Measurements from ENCODE around the gene ZNF524.
A peak's percentile ranks its signal among the peaks of the same experiment; 100 is the strongest.

The ZNF524 gene, protein sequence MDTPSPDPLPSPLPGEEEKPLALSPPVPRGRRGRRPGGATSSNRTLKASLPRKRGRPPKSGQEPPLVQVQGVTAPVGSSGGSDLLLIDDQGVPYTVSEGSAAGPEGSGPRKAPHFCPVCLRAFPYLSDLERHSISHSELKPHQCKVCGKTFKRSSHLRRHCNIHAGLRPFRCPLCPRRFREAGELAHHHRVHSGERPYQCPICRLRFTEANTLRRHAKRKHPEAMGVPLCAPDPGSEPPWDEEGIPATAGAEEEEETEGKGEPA

DNA sequence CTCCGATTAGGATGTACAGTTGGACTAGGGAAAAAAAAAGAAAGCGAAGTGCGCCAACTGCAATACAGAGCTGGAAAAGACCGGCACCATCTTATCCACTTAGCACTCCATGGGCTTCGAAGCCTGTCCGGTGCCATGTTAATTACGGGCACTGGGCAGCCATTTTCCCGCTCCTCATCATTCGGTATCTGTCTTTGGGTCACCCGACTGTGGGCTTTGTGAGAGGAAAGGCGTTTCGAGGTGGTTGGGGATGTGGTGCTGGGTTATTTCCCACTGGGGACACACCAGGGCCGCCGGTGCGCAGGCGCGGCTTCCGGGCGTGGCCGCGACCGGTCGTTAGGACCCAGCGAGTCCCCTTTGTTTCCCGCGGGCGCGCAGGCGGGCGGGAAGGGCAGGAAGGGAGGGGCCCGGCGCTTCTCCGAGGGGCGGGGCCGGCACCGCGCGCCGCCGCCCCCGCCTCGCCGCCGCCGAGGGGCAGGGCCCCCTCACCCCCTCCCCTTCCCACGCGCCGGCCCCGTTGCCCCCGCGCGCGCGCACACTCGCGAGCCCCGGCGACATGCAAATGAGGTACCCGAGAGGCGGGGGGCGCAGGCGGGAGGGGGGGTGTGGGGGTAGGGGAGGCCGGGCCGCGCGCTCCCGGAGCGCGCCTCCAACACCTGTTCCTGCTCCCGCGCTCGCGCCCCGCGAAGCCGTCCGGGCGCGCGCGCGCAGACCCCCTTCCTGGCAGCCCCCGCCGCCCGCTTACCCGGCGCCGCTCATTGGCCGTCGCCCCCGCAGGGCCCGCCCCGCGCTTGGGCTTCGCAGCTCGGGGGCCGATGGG is at the start of gene ZNF524:
TSS of gene ZNF524 (plus strand) at position 447 of the 820 bp plus-strand sequence. CDS start 1,825 bp downstream, outside the sequence.
- TF ChIP-seq FOXM1 (IDR thresholded peaks at IDR 0.05; ENCODE audit: borderline replicate concordance) (peak; percentile 95), SP1 (IDR thresholded peaks at IDR 0.05) (no peak), L3MBTL2 (conservative IDR thresholded peaks at IDR 0.05) (peak; percentile 87), FOXA1 (IDR thresholded peaks at IDR 0.05) (no peak), SUZ12 (IDR thresholded peaks at IDR 0.05) (no peak), CTBP1 (IDR thresholded peaks at IDR 0.05; ENCODE audit: borderline replicate concordance) (no peak), LEF1 (IDR thresholded peaks at IDR 0.05; ENCODE audit: borderline replicate concordance) (no peak), NFRKB (IDR thresholded peaks at IDR 0.05) (peak; percentile 68), ELF4 (IDR thresholded peaks at IDR 0.05) (0 out of 2 replicates have a peak, but pooled peaks have one; percentile 30)
- TF ChIP-seq, protein P1, sequence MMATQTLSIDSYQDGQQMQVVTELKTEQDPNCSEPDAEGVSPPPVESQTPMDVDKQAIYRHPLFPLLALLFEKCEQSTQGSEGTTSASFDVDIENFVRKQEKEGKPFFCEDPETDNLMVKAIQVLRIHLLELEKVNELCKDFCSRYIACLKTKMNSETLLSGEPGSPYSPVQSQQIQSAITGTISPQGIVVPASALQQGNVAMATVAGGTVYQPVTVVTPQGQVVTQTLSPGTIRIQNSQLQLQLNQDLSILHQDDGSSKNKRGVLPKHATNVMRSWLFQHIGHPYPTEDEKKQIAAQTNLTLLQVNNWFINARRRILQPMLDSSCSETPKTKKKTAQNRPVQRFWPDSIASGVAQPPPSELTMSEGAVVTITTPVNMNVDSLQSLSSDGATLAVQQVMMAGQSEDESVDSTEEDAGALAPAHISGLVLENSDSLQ (IDR thresholded peaks at IDR 0.05), result no peak
- ChIA-PET CTCF (interaction anchor here (0.6 to 0.7 kb wide), 2 partner anchors 14 to 40 kb away, joined by 3 to 5 read pairs; no protein-coding TSS in a partner anchor), POLR2A (interaction anchor here (0.8 to 2.1 kb wide), 18 partner anchors 9 to 299 kb away, joined by 3 to 29 read pairs (median 6); partner anchors contain the start of genes U2AF2, ZNF579, ZNF628 and ZNF784)
- DNase-seq (ENCODE audit: extremely low spot score), result peak; percentile 75

DNA sequence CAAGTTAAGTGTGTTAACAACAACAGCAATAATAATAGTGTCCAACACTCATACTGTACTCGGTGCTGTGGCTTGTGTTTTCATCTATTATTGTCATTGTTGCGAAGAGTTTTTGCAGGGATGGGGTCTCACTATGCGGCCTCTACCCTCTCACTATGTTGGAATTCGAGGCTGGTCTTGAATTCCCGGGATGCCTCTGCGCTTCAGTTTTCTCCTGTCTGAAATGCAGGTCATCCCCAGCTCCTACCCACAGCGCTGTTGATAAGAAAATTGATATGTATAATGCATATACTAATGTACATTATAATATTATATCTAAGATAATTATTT is 49.8 kb upstream of the ZNF524 start:
- ChIA-PET POLR2A (interaction anchor here (0.9 to 1.6 kb wide), 5 partner anchors 30 to 470 kb away, joined by 3 to 11 read pairs (median 3); partner anchors contain the start of genes FIZ1, ZNF579 and ZNF628), CTCF (no interaction called here)
- DNase-seq (ENCODE audit: extremely low spot score), result no peak
- TF ChIP-seq FOXK2 (IDR thresholded peaks at IDR 0.05) (no peak), BHLHE40 (IDR thresholded peaks at IDR 0.05; ENCODE audit: borderline replicate concordance) (no peak), SP1 (IDR thresholded peaks at IDR 0.05) (no peak), CTBP1 (IDR thresholded peaks at IDR 0.05; ENCODE audit: borderline replicate concordance) (no peak), ELF4 (IDR thresholded peaks at IDR 0.05) (no peak), HDGF (IDR thresholded peaks at IDR 0.05; ENCODE audit: borderline replicate concordance) (no peak), TARDBP (IDR thresholded peaks at IDR 0.05) (no peak), ZNF384 (IDR thresholded peaks at IDR 0.05) (no peak), FOXM1 (IDR thresholded peaks at IDR 0.05; ENCODE audit: borderline replicate concordance) (no peak), FOXA1 (IDR thresholded peaks at IDR 0.05) (no peak), SUZ12 (IDR thresholded peaks at IDR 0.05) (no peak), LEF1 (IDR thresholded peaks at IDR 0.05; ENCODE audit: borderline replicate concordance) (no peak), L3MBTL2 (conservative IDR thresholded peaks at IDR 0.05) (no peak), ARNT (IDR thresholded peaks at IDR 0.05) (no peak), NFRKB (IDR thresholded peaks at IDR 0.05) (no peak)
- TF ChIP-seq, protein P1 (IDR thresholded peaks at IDR 0.05), result no peak

DNA sequence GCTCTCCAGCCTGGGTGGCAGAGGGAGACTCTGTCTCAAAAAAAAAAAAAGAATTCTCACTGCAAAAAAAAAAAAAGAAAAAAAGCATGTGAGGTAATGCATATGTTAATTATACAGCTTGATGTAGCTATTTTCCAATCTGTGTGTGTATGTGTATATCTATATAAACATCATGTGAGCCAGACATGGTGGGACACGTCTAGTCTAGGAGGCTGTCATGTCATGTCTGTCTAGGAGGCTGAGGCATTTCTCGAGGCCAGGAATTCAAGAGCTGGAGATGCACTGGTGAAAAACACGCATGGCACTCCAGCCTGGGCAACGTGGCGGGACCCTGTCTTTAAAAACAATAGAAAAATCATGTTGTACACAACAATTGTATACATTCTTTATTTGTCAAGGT is 47.9 kb upstream of the ZNF524 start:
- no peak for TF ChIP-seq L3MBTL2 (conservative IDR thresholded peaks at IDR 0.05)
- no peak for TF ChIP-seq CTBP1 (IDR thresholded peaks at IDR 0.05; ENCODE audit: borderline replicate concordance)
- no peak for TF ChIP-seq HDGF (IDR thresholded peaks at IDR 0.05; ENCODE audit: borderline replicate concordance)
- no peak for TF ChIP-seq TARDBP (IDR thresholded peaks at IDR 0.05)
- TF ChIP-seq BHLHE40 (IDR thresholded peaks at IDR 0.05; ENCODE audit: borderline replicate concordance), result no peak
- no peak for TF ChIP-seq FOXM1 (IDR thresholded peaks at IDR 0.05; ENCODE audit: borderline replicate concordance)
- TF ChIP-seq ELF4 (IDR thresholded peaks at IDR 0.05), result no peak
- no peak for TF ChIP-seq NFRKB (IDR thresholded peaks at IDR 0.05)
- no peak for TF ChIP-seq ZNF384 (IDR thresholded peaks at IDR 0.05)
- TF ChIP-seq, protein P1 (IDR thresholded peaks at IDR 0.05), result no peak
- TF ChIP-seq FOXK2 (IDR thresholded peaks at IDR 0.05), result no peak
- TF ChIP-seq LEF1 (IDR thresholded peaks at IDR 0.05; ENCODE audit: borderline replicate concordance), result no peak
- no peak for TF ChIP-seq SUZ12 (IDR thresholded peaks at IDR 0.05)
- TF ChIP-seq ARNT (IDR thresholded peaks at IDR 0.05), result no peak
- ChIA-PET CTCF (interaction anchor here (0.6 kb wide), 1 partner anchor 52 kb away, joined by 6 read pairs; no protein-coding TSS in a partner anchor), POLR2A (interaction anchor here (0.6 kb wide), 1 partner anchor 55 kb away, joined by 3 read pairs; no protein-coding TSS in a partner anchor)
- no peak for DNase-seq (ENCODE audit: extremely low spot score)

DNA sequence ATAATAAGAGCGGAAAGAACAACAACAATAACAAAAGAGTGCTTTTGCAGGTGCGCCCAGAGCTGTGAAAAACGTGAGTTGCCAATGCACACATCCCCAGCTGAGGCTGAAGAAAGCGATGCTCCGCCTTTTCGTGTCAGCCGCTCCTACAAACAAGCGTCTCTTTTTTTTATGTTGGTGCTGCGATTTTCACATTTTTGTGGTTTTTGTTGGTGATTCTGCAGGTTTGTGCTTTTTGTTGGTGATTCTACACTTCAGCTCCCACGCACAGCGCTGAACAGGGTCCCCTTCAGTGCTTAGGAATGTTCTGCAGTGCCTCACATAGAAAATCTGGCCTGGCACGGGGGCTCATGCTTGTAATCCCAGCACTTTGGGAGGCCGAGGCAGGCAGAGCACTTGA is 47.5 kb upstream of the ZNF524 start:
- DNase-seq (ENCODE audit: extremely low spot score), result no peak
- ChIA-PET POLR2A (interaction anchor here (0.6 kb wide), 1 partner anchor 54 kb away, joined by 3 read pairs; no protein-coding TSS in a partner anchor), CTCF (interaction anchor here (0.6 kb wide), 1 partner anchor 51 kb away, joined by 6 read pairs; no protein-coding TSS in a partner anchor)
- no peak for TF ChIP-seq TARDBP (IDR thresholded peaks at IDR 0.05)
- TF ChIP-seq FOXK2 (IDR thresholded peaks at IDR 0.05), result no peak
- no peak for TF ChIP-seq CTBP1 (IDR thresholded peaks at IDR 0.05; ENCODE audit: borderline replicate concordance)
- TF ChIP-seq BHLHE40 (IDR thresholded peaks at IDR 0.05; ENCODE audit: borderline replicate concordance), result no peak
- TF ChIP-seq, protein P1 (IDR thresholded peaks at IDR 0.05), result no peak
- no peak for TF ChIP-seq ZNF384 (IDR thresholded peaks at IDR 0.05)
- no peak for TF ChIP-seq HDGF (IDR thresholded peaks at IDR 0.05; ENCODE audit: borderline replicate concordance)
- TF ChIP-seq L3MBTL2 (conservative IDR thresholded peaks at IDR 0.05), result no peak
- TF ChIP-seq FOXM1 (IDR thresholded peaks at IDR 0.05; ENCODE audit: borderline replicate concordance), result no peak
- TF ChIP-seq SP1 (IDR thresholded peaks at IDR 0.05), result no peak
- TF ChIP-seq FOXA1 (IDR thresholded peaks at IDR 0.05), result no peak
- TF ChIP-seq NFRKB (IDR thresholded peaks at IDR 0.05), result no peak
- TF ChIP-seq ELF4 (IDR thresholded peaks at IDR 0.05), result no peak
- TF ChIP-seq ARNT (IDR thresholded peaks at IDR 0.05), result no peak
- no peak for TF ChIP-seq SUZ12 (IDR thresholded peaks at IDR 0.05)
- TF ChIP-seq LEF1 (IDR thresholded peaks at IDR 0.05; ENCODE audit: borderline replicate concordance), result no peak

All from HEK293T (cell line).